Activated naive CD8-positive, alpha-beta T cell treated with anti-CD3 and anti-CD28 coated beads for 36 hours (primary cell): Measurements from ENCODE around the gene MEGF11. TPM values are rescaled to one million over a fixed set of nuclear protein-coding genes. Genes with fewer than 3 reads are reported as not detected.

Source experiments
- DNase-seq: peaks from one replicate; pipeline ENCODE4 v3.0.0; 2021
- H3K27ac Mint-ChIP-seq: one replicate; pipeline ENCODE4 v1.8.0; 2022; ENCODE audit warnings: mild to moderate bottlenecking, moderate library complexity, mixed read lengths
- H3K27me3 Mint-ChIP-seq: one replicate; pipeline ENCODE4 v1.8.0; 2022; ENCODE audit warnings: mild to moderate bottlenecking, mixed read lengths
- H3K36me3 Mint-ChIP-seq: one replicate; pipeline ENCODE4 v1.8.0; 2021; ENCODE audit warnings: mild to moderate bottlenecking, mixed read lengths
- H3K4me1 Mint-ChIP-seq: one replicate; pipeline ENCODE4 v1.8.0; 2021; ENCODE audit warnings: mixed read lengths
- H3K4me3 Mint-ChIP-seq: one replicate; pipeline ENCODE4 v1.8.0; 2022; ENCODE audit warnings: mild to moderate bottlenecking, moderate library complexity, mixed read lengths
- H3K9me3 Mint-ChIP-seq: one replicate; pipeline ENCODE4 v1.8.0; 2022; ENCODE audit warnings: mixed read lengths
- total RNA-seq, 2 experiments: library from RNA; stranded (reverse); gene quantifications; one replicate each; pipeline ENCODE4 v1.2.3, GENCODE V29; 2021

MEGF11 gene
- total RNA-seq, 2 experiments from 2014 or later = not detected

GRCh38 chr15:66024116-66024515 is 229.4 kb downstream of the MEGF11 start:
- Mint-ChIP-seq H3K4me3 (no peak overlapping the region), H3K9me3 (no peaks in the 10 kb centered on the region), H3K4me1 (peaks cover 6% of the 10 kb centered on the region), H3K36me3 (no peaks in the 10 kb centered on the region), H3K27me3 (peaks cover 7% of the 10 kb centered on the region), H3K27ac (no peak overlapping the region)
- DNase-seq = no peak

DNA sequence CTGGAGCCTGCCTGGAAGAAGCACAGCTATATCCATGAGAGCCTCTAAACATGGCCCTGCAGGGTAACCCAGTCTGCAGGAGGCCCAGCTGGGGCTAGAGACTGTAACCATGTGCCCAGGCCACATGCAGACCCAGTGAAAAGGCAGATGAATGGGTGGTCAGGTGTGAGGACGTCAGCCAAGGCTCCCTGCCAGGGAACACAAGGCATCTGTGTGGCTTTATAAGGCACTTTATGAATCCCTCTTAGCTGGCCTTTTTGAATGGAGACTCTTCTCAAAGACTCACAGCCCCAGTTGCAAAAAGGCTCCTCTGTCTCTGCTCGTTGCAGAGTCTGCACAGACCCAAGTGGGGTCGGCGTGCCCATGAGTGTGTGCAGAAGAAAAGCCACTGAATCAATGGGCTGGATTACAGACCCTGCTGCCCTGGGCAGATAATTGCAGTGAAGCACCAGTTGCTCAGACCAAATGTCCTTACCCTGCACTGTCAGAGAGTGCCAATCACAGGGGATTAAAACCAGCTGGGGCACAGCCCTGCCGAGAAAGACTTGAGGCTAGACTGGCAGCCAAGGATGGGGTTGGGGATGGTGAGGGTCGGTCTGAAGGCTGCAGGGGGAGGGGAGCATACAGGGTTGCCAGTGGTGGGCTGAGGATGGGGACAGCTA is 230.1 kb downstream of the MEGF11 start:
- no peak for DNase-seq
- no peak overlapping the region for H3K27ac Mint-ChIP-seq
- H3K36me3 Mint-ChIP-seq = no peaks in the 10 kb centered on the region
- H3K4me3 Mint-ChIP-seq = no peak overlapping the region
- peaks cover 7% of the 10 kb centered on the region for H3K27me3 Mint-ChIP-seq
- peaks cover 6% of the 10 kb centered on the region for H3K4me1 Mint-ChIP-seq
- H3K9me3 Mint-ChIP-seq = no peaks in the 10 kb centered on the region

DNA sequence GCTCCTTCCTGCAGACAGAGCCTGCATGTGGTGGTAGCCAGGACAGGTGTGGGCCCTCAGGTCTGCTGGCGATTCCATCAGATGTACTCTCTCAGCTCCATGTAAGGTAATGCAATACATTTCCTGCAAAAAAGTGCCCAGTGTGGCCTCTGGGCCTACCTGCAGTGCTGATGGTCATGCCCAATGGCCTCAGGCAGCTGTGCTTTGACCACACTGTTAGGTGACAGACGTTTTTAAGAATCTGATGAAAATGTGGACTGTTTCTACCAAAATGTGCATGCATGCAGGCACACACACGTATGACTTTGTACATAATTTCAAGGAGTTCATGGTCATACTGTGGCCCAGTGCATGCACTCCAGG is 231.4 kb downstream of the MEGF11 start:
- H3K4me1 Mint-ChIP-seq = peaks cover under 1% of the 10 kb centered on the region
- H3K27me3 Mint-ChIP-seq = peaks cover 7% of the 10 kb centered on the region
- DNase-seq = no peak
- no peak overlapping the region for H3K4me3 Mint-ChIP-seq
- no peaks in the 10 kb centered on the region for H3K9me3 Mint-ChIP-seq
- H3K27ac Mint-ChIP-seq = no peak overlapping the region
- no peaks in the 10 kb centered on the region for H3K36me3 Mint-ChIP-seq

GRCh38 chr15:66021496-66022162 is 231.9 kb downstream of the MEGF11 start:
- H3K36me3 Mint-ChIP-seq = no peaks in the 10 kb centered on the region
- H3K27me3 Mint-ChIP-seq = peaks cover 7% of the 10 kb centered on the region
- H3K4me3 Mint-ChIP-seq = no peak overlapping the region
- H3K27ac Mint-ChIP-seq = no peak overlapping the region
- no peak for DNase-seq
- H3K9me3 Mint-ChIP-seq = no peaks in the 10 kb centered on the region
- no peaks in the 10 kb centered on the region for H3K4me1 Mint-ChIP-seq

DNA sequence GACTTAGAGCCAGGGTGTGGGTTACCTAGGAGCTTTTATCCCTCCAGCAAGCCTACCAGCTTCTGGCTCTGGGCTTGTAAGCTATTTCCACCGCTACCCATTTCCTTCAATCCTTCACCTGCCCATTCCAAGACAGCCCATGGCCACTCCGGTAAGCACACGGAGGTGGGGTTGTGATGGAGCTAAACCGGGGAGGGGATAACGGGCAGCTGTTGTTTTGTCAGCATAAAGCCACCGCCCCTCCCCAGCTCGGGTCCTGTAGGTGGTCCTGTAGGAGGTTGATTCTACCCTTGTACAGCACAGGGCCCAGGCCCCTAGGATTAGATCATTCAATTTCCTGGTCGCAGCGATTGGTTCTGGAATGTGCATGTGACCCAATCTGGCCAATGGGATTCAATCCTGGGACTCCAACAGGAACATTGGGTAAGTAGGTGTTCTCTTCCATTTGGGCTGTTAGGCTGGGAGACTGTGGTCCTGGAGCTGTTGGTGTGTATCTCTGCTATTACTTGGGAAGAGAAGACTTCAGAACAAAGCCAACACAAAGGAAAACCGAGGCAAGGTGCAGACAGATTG is 233.6 kb downstream of the MEGF11 start:
- no peak overlapping the region for H3K27ac Mint-ChIP-seq
- no peaks in the 10 kb centered on the region for H3K36me3 Mint-ChIP-seq
- no peak for DNase-seq
- no peaks in the 10 kb centered on the region for H3K9me3 Mint-ChIP-seq
- no peaks in the 10 kb centered on the region for H3K4me1 Mint-ChIP-seq
- peaks cover 10% of the 10 kb centered on the region for H3K27me3 Mint-ChIP-seq
- H3K4me3 Mint-ChIP-seq = peak overlapping the region; percentile 14

DNA sequence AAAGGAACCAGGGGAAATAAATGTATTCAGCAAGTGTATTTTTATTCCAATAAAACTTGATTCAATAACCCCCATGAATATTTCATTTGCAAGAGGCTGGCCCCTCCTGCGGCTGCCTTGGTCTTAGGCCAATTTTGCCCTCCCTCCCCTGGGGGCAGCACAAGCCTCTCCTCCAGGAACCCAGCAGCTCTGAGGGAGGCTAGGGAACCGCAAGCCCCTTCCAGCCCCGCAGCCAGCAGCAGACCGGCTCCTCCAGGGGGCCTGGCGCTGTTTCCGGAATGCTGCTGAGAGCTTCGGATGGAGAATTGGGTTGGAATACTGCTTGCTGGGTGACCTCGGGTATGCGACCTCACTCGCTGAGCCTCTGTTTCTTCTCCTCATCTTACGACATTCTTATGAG is 234.2 kb downstream of the MEGF11 start:
- no peaks in the 10 kb centered on the region for H3K36me3 Mint-ChIP-seq

GRCh38 chr15:66018488-66018797 is 235.1 kb downstream of the MEGF11 start:
- H3K9me3 Mint-ChIP-seq = no peaks in the 10 kb centered on the region
- DNase-seq = no peak
- no peaks in the 10 kb centered on the region for H3K36me3 Mint-ChIP-seq
- H3K27ac Mint-ChIP-seq = no peak overlapping the region
- no peak overlapping the region for H3K4me3 Mint-ChIP-seq
- peaks cover 7% of the 10 kb centered on the region for H3K27me3 Mint-ChIP-seq
- no peaks in the 10 kb centered on the region for H3K4me1 Mint-ChIP-seq

More for the DNA sequence above, 234.2 kb downstream of the MEGF11 start:
- DNase-seq = no peak
- Mint-ChIP-seq H3K27ac (no peak overlapping the region), H3K27me3 (peaks cover 10% of the 10 kb centered on the region), H3K4me3 (no peak overlapping the region), H3K4me1 (no peaks in the 10 kb centered on the region), H3K9me3 (no peaks in the 10 kb centered on the region)

DNA sequence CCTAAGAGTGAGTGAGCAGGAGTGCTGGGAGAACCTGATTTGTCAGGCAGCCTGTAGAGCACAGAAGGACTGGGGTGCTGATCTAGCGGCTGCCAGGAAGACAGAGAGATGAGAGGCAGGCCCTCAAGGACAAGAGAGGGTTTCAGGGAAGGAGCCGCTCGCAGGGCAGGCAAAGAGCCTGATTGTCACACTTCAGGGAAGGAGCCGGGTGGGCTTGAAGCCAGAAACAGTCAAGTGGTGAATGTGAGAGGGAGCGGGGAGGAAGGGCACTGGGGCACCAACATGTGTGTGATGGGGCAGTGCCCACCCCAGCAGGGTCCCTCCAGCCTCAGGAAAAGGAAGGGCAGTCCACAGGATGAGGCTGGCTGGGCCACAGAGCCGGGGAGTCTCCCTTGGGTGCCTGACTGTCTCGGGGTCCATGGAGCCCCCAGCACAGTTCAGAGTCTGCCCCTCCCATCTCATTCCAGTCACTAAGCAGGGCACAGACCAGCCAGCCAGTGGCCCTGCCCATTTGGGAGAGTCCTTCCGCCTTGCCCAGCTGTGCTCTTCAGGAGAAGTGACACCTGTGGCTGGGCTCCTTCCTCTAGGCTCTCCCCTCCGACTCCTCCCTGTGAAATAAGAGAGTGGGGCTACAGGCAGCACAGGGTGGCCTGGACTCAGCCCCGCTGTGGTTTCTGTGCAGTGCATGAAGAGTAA is 235.6 kb downstream of the MEGF11 start:
- Mint-ChIP-seq H3K27ac (no peak overlapping the region), H3K4me1 (no peaks in the 10 kb centered on the region)
- DNase-seq = no peak

DNA sequence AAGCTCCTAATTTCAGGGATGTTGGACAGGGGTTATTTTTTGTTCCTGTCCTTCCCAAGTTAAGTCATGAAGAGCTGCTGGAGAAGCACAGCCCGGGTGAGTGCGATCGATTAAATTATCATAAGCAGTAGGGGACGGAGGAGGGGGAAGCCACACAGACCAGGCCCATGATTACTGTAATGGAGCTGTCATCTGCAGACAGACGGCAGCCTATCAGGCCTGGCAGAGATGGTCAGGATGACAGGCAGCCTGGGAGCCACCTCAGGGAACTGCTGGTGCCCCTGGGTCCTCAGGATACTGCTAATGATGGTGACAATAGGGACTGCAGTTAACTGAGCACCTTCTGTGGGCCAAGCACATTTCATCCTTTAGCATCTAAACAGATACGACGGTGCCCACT is 236.6 kb downstream of the MEGF11 start:
- DNase-seq = no peak
- no peaks in the 10 kb centered on the region for H3K36me3 Mint-ChIP-seq
- H3K4me3 Mint-ChIP-seq = no peak overlapping the region
- H3K4me1 Mint-ChIP-seq = no peaks in the 10 kb centered on the region
- H3K27me3 Mint-ChIP-seq = peaks cover 7% of the 10 kb centered on the region
- H3K9me3 Mint-ChIP-seq = no peaks in the 10 kb centered on the region
- no peak overlapping the region for H3K27ac Mint-ChIP-seq

More for the DNA sequence above, 235.6 kb downstream of the MEGF11 start:
- H3K36me3 Mint-ChIP-seq = no peaks in the 10 kb centered on the region
- H3K9me3 Mint-ChIP-seq = no peaks in the 10 kb centered on the region
- peaks cover 7% of the 10 kb centered on the region for H3K27me3 Mint-ChIP-seq
- no peak overlapping the region for H3K4me3 Mint-ChIP-seq

- H3K4me3 Mint-ChIP-seq = no peak overlapping the region
- H3K27me3 Mint-ChIP-seq = peaks cover 7% of the 10 kb centered on the region
- DNase-seq = no peak
- no peaks in the 10 kb centered on the region for H3K36me3 Mint-ChIP-seq
- H3K4me1 Mint-ChIP-seq = no peaks in the 10 kb centered on the region
- no peak overlapping the region for H3K27ac Mint-ChIP-seq
- no peaks in the 10 kb centered on the region for H3K9me3 Mint-ChIP-seq
Observed at GRCh38 chr15:66016199-66016598, 237.4 kb downstream of the MEGF11 start.

GRCh38 chr15:66014635-66015182 is 238.8 kb downstream of the MEGF11 start:
- Mint-ChIP-seq H3K36me3 (no peaks in the 10 kb centered on the region), H3K27ac (no peak overlapping the region), H3K4me1 (no peaks in the 10 kb centered on the region), H3K4me3 (no peak overlapping the region), H3K9me3 (no peaks in the 10 kb centered on the region), H3K27me3 (peaks cover 3% of the 10 kb centered on the region)
- no peak for DNase-seq

- no peak for DNase-seq
- Mint-ChIP-seq H3K4me3 (no peak overlapping the region), H3K27me3 (peaks cover 3% of the 10 kb centered on the region), H3K36me3 (no peaks in the 10 kb centered on the region), H3K27ac (no peak overlapping the region), H3K4me1 (no peaks in the 10 kb centered on the region), H3K9me3 (no peaks in the 10 kb centered on the region)
Observed at GRCh38 chr15:66014022-66014421, 239.5 kb downstream of the MEGF11 start.

GRCh38 chr15:66008940-66009562 is 244.5 kb downstream of the MEGF11 start:
- Mint-ChIP-seq H3K4me1 (no peaks in the 10 kb centered on the region), H3K27ac (no peak overlapping the region), H3K27me3 (peaks cover 8% of the 10 kb centered on the region)

DNA sequence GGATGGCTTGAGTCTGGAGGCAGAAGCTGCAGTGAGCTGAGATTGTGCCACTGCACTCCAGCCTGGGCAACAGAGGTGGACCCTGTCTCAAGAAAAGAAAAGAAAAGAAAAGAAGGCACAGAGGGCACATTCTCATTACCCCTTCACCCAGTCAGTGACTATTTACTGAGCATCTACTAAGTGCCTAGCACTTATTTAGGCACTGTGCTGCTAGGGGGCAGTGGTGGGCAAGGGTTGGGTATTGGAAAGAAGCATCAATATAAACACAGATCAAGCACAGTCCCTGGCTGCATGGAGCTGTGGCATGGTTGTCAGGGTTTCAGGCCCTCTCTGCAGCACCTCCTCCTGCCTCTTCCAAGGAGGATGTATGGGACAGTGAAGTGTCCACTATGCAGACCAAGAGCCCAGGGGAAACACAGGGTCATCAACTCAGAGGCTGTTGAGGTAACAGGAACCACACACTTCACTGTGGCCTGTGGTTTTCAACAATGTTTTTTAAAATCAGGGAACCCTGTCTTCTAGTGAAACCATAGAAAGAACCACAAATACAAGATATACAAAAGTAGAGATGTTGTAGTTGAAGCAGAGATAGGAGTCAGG is 245.8 kb downstream of the MEGF11 start:
- Mint-ChIP-seq H3K27ac (no peak overlapping the region), H3K4me1 (no peaks in the 10 kb centered on the region), H3K9me3 (no peaks in the 10 kb centered on the region), H3K27me3 (peaks cover 11% of the 10 kb centered on the region), H3K4me3 (no peak overlapping the region), H3K36me3 (no peaks in the 10 kb centered on the region)
- DNase-seq = no peak

More at GRCh38 chr15:66008940-66009562, 244.5 kb downstream of the MEGF11 start:
- DNase-seq = no peak
- Mint-ChIP-seq H3K36me3 (no peaks in the 10 kb centered on the region), H3K9me3 (no peaks in the 10 kb centered on the region), H3K4me3 (no peak overlapping the region)
